ENCODE measurements around the gene DOCK1.

DNA sequence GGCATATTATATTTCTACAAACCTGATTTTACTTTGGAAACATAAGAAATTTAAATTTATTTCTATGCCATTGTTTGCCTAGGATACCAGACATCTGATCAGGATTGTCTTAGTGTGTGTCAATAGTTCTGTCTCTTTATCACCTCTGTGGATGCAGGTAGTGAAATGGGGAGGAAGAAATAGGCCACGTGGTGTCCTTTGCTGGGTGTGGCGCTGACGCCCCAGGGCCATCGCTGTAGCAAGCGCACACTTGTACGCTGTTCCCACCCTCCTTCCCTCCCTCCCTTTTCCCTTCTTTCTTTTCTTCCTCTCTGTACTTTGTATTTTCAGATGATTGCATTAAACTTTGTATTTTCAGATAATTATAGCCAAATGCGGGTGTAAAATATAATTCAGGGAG lies 5.0 kb downstream of the DOCK1 start:
- TF ChIP-seq, protein P1, sequence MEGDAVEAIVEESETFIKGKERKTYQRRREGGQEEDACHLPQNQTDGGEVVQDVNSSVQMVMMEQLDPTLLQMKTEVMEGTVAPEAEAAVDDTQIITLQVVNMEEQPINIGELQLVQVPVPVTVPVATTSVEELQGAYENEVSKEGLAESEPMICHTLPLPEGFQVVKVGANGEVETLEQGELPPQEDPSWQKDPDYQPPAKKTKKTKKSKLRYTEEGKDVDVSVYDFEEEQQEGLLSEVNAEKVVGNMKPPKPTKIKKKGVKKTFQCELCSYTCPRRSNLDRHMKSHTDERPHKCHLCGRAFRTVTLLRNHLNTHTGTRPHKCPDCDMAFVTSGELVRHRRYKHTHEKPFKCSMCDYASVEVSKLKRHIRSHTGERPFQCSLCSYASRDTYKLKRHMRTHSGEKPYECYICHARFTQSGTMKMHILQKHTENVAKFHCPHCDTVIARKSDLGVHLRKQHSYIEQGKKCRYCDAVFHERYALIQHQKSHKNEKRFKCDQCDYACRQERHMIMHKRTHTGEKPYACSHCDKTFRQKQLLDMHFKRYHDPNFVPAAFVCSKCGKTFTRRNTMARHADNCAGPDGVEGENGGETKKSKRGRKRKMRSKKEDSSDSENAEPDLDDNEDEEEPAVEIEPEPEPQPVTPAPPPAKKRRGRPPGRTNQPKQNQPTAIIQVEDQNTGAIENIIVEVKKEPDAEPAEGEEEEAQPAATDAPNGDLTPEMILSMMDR (IDR thresholded peaks at IDR 0.05): no peak
- no peak for TF ChIP-seq EP300 (IDR thresholded peaks at IDR 0.05)
- no peak for TF ChIP-seq POLR2A (IDR thresholded peaks at IDR 0.05)
- TF ChIP-seq POLR2AphosphoS5 (IDR thresholded peaks at IDR 0.05): no peak
